ENCODE data around the gene XYLT1.

The XYLT1 gene

DNA sequence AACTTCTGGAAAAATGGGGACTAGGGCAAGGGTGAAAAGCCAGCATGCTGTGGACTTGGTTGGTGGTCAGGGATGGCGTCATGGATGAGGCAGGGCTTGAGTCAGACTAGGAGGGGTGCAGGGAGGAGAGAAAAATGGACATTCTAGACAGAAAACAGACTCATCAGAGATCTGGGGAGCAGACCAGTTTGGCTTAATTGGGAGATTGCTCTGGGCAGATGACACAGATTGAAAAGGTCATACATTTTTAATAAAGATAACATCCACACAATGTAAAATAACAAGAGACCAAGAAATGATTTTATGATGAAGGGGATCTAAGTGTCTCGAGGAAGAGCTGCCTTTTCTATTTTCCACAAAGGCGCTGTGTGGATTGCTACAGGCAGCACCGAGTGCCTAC is 326.3 kb downstream of the XYLT1 start:
- no peak overlapping the region for H3K4me2 ChIP-seq
- no peak overlapping the region for H3K9ac ChIP-seq
- no peaks in the 10 kb centered on the region for H3K79me2 ChIP-seq (ENCODE audit: insufficient read depth, low read depth)
- H3K4me1 ChIP-seq (ENCODE audit: low read depth, poor library complexity, severe bottlenecking): no peaks in the 10 kb centered on the region
- no peak overlapping the region for H2AFZ ChIP-seq (ENCODE audit: low read depth)
- TF ChIP-seq, protein P1, sequence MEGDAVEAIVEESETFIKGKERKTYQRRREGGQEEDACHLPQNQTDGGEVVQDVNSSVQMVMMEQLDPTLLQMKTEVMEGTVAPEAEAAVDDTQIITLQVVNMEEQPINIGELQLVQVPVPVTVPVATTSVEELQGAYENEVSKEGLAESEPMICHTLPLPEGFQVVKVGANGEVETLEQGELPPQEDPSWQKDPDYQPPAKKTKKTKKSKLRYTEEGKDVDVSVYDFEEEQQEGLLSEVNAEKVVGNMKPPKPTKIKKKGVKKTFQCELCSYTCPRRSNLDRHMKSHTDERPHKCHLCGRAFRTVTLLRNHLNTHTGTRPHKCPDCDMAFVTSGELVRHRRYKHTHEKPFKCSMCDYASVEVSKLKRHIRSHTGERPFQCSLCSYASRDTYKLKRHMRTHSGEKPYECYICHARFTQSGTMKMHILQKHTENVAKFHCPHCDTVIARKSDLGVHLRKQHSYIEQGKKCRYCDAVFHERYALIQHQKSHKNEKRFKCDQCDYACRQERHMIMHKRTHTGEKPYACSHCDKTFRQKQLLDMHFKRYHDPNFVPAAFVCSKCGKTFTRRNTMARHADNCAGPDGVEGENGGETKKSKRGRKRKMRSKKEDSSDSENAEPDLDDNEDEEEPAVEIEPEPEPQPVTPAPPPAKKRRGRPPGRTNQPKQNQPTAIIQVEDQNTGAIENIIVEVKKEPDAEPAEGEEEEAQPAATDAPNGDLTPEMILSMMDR (conservative IDR thresholded peaks at IDR 0.05; ENCODE audit: low read depth, low read length): no peak
- H4K20me1 ChIP-seq (ENCODE audit: insufficient read depth): no peaks in the 10 kb centered on the region; the same call in 1 of the 2 replicates
- no peaks in the 10 kb centered on the region for H3K27me3 ChIP-seq (ENCODE audit: insufficient read depth, low read depth)
- H3K36me3 ChIP-seq (ENCODE audit: insufficient read depth): no peaks in the 10 kb centered on the region
- no peak overlapping the region for H3K4me3 ChIP-seq (IDR thresholded peaks at IDR 0.05; ENCODE audit: insufficient read depth, low read depth, low read length)
- H3K27ac ChIP-seq: no peak overlapping the region

GRCh38 chr16:17143546-17144419 is 327.0 kb downstream of the XYLT1 start:
- H3K4me1 ChIP-seq (ENCODE audit: low read depth, poor library complexity, severe bottlenecking): no peaks in the 10 kb centered on the region
- TF ChIP-seq, protein P1 (conservative IDR thresholded peaks at IDR 0.05; ENCODE audit: low read depth, low read length): no peak
- H2AFZ ChIP-seq (ENCODE audit: low read depth): no peak overlapping the region
- H3K79me2 ChIP-seq (ENCODE audit: insufficient read depth, low read depth): no peaks in the 10 kb centered on the region
- H3K4me3 ChIP-seq (IDR thresholded peaks at IDR 0.05; ENCODE audit: insufficient read depth, low read depth, low read length): no peak overlapping the region
- H3K4me2 ChIP-seq: no peak overlapping the region
- H3K27ac ChIP-seq: no peak overlapping the region
- H3K9ac ChIP-seq: no peak overlapping the region
- no peaks in the 10 kb centered on the region for H3K36me3 ChIP-seq (ENCODE audit: insufficient read depth)
- no peaks in the 10 kb centered on the region; the same call in 1 of the 2 replicates for H4K20me1 ChIP-seq (ENCODE audit: insufficient read depth)
- no peaks in the 10 kb centered on the region for H3K27me3 ChIP-seq (ENCODE audit: insufficient read depth, low read depth)

GRCh38 chr16:17138801-17139200 is 332.0 kb downstream of the XYLT1 start:
- no peak overlapping the region for H3K9ac ChIP-seq
- no peak overlapping the region for H2AFZ ChIP-seq (ENCODE audit: low read depth)
- no peak overlapping the region for H3K4me3 ChIP-seq (IDR thresholded peaks at IDR 0.05; ENCODE audit: insufficient read depth, low read depth, low read length)
- TF ChIP-seq, protein P1 (conservative IDR thresholded peaks at IDR 0.05; ENCODE audit: low read depth, low read length): no peak
- H3K4me1 ChIP-seq (ENCODE audit: low read depth, poor library complexity, severe bottlenecking): no peaks in the 10 kb centered on the region
- no peaks in the 10 kb centered on the region for H3K36me3 ChIP-seq (ENCODE audit: insufficient read depth)
- no peaks in the 10 kb centered on the region for H3K27me3 ChIP-seq (ENCODE audit: insufficient read depth, low read depth)
- no peak overlapping the region for H3K27ac ChIP-seq
- H4K20me1 ChIP-seq (ENCODE audit: insufficient read depth): no peaks in the 10 kb centered on the region
- H3K4me2 ChIP-seq: no peak overlapping the region
- no peaks in the 10 kb centered on the region for H3K79me2 ChIP-seq (ENCODE audit: insufficient read depth, low read depth)

DNA sequence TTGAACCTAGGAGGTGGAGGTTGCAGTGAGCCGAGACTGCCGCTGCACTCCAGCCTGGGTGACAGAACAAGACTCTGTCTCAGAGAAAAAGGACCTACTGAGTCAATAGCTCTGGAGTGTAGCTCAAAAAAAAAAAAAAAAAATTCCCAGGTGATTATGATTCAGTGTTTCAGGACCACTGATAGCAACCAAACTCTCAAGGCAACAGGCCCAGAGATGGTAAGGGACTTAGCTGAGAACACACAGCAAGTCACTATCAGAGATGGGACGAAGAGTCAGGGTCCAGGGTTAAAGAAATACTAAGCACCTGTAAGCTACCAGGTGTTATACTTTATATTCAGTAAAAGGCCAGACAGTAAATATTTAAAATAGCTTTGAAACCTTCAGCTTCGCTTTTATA is 335.3 kb downstream of the XYLT1 start:
- Histone ChIP-seq H3K4me2 (no peak overlapping the region), H3K79me2 (ENCODE audit: insufficient read depth, low read depth) (no peaks in the 10 kb centered on the region), H4K20me1 (ENCODE audit: insufficient read depth) (no peaks in the 10 kb centered on the region)

More for the DNA sequence above, 335.3 kb downstream of the XYLT1 start:
- Histone ChIP-seq H3K27ac (no peak overlapping the region), H3K4me3 (IDR thresholded peaks at IDR 0.05; ENCODE audit: insufficient read depth, low read depth, low read length) (no peak overlapping the region), H3K9ac (no peak overlapping the region), H3K27me3 (ENCODE audit: insufficient read depth, low read depth) (no peaks in the 10 kb centered on the region), H2AFZ (ENCODE audit: low read depth) (no peak overlapping the region), H3K4me1 (ENCODE audit: low read depth, poor library complexity, severe bottlenecking) (no peaks in the 10 kb centered on the region), H3K36me3 (ENCODE audit: insufficient read depth) (no peaks in the 10 kb centered on the region)
- TF ChIP-seq, protein P1 (conservative IDR thresholded peaks at IDR 0.05; ENCODE audit: low read depth, low read length): no peak
